CD4-positive, alpha-beta T cell treated with Interleukin-17A for 4 hours (primary cell): ENCODE measurements around the gene RMI2.
"Not testable (repeated sequence)": the region's sequence is repeated elsewhere in the genome, so short reads cannot be mapped to it uniquely, and the experiment has no call there.

Experiments used
- DNase-seq: peaks from one replicate; pipeline ENCODE4 v3.0.0-alpha.2; 2020; ENCODE audit warnings: mixed read lengths

Gene RMI2

GRCh38 chr16:11356573-11357331 lies 11.5 kb downstream of the RMI2 start:
- DNase-seq, result peak; percentile 79

- no peak for DNase-seq
These were observed 13.3 kb downstream of the RMI2 start for GRCh38 chr16:11358531-11358930.

GRCh38 chr16:11359370-11359769 lies 14.1 kb downstream of the RMI2 start:
- no peak for DNase-seq

- no peak for DNase-seq
These were observed 15.5 kb downstream of the RMI2 start for GRCh38 chr16:11360641-11361373.

- DNase-seq, result peak; percentile 44
These were observed 16.6 kb downstream of the RMI2 start for GRCh38 chr16:11361701-11362451.

GRCh38 chr16:11363927-11364258 lies 18.6 kb downstream of the RMI2 start:
- DNase-seq, result no peak

GRCh38 chr16:11367483-11367906 lies 22.2 kb downstream of the RMI2 start:
- DNase-seq, result no peak

GRCh38 chr16:11370084-11370931 lies 25.0 kb downstream of the RMI2 start:
- no peak for DNase-seq

GRCh38 chr16:11370932-11371279 lies 25.6 kb downstream of the RMI2 start:
- not testable (repeated sequence) for DNase-seq

GRCh38 chr16:11372073-11372828 lies 27.0 kb downstream of the RMI2 start:
- DNase-seq, result no peak

GRCh38 chr16:11372829-11373306 lies 27.6 kb downstream of the RMI2 start:
- DNase-seq, result no peak

GRCh38 chr16:11374255-11374654 lies 29.0 kb downstream of the RMI2 start:
- no peak for DNase-seq

GRCh38 chr16:11377154-11377553 lies 31.9 kb downstream of the RMI2 start:
- DNase-seq, result no peak

- not testable (repeated sequence) for DNase-seq
These were observed 33.7 kb downstream of the RMI2 start for GRCh38 chr16:11378951-11379350.

GRCh38 chr16:11379420-11379819 lies 34.2 kb downstream of the RMI2 start:
- no peak for DNase-seq

GRCh38 chr16:11380836-11381235 lies 35.6 kb downstream of the RMI2 start:
- no peak for DNase-seq

GRCh38 chr16:11383481-11384183 lies 38.4 kb downstream of the RMI2 start:
- DNase-seq, result no peak

- DNase-seq, result no peak
These were observed 39.1 kb downstream of the RMI2 start for GRCh38 chr16:11384184-11384955.

GRCh38 chr16:11384956-11385586 lies 39.8 kb downstream of the RMI2 start:
- DNase-seq, result no peak
